GM21360 (cell line): ENCODE data around the gene PRKAG2.

Experiments
- ATAC-seq: cut with Tn5 transposase; IDR thresholded peaks from one replicate; pipeline ENCODE4 v1.9.1; 2021; ENCODE audit warnings: mild to moderate bottlenecking, moderate library complexity; ENCODE audit not compliant: unreplicated experiment

Gene PRKAG2

GRCh38 chr7:151511270-151511669, 365.6 kb downstream of the PRKAG2 start:
- no peak for ATAC-seq

- ATAC-seq = no peak
These were observed 367.1 kb downstream of the PRKAG2 start for GRCh38 chr7:151509670-151510333.

GRCh38 chr7:151508991-151509390, 367.9 kb downstream of the PRKAG2 start:
- ATAC-seq = no peak

- no peak for ATAC-seq
These were observed 369.1 kb downstream of the PRKAG2 start for GRCh38 chr7:151507806-151508205.

GRCh38 chr7:151506901-151507382, 370.0 kb downstream of the PRKAG2 start:
- no peak for ATAC-seq
